Panc1 (cell line): Measurements from ENCODE around the gene PML. TPM values are rescaled to one million over a fixed set of nuclear protein-coding genes. Genes with fewer than 3 reads are reported as not detected.

Source experiments
- ATAC-seq: fragments of 200-7000 bp; cut with Tn5 transposase; 2 replicates; pipeline ENCODE4 v1.9.1; 2020; ENCODE audit warnings: mild to moderate bottlenecking, moderate library complexity
- BruUV-seq: library from RNA; stranded (reverse); fragments of 400-500 nt; replicated peaks from 2 replicates; lab custom pipeline; 2021; lab: Mats Ljungman, UMichigan
- CTCF ChIA-PET: fragments of 300-600 bp; sonication (Branson Sonifier 250); formaldehyde crosslinking; loops from one replicate; lab custom pipeline; 2022; ENCODE audit warnings: antibody characterized with exemption; lab: Charles Lee
- POLR2A ChIA-PET: fragments of 300-600 bp; sonication (Branson Sonifier 250); formaldehyde crosslinking; loops from one replicate; lab custom pipeline; 2022; ENCODE audit warnings: antibody characterized with exemption; lab: Charles Lee
- DNase-seq: peaks from one replicate; pipeline ENCODE4 v3.0.0-alpha.2; 2010; ENCODE audit warnings: low read depth, low spot score
- H3K27ac ChIP-seq: 2 replicates; pipeline ENCODE4 v1.5.1; 2011; ENCODE audit warnings: mild to moderate bottlenecking, low read length, inconsistent platforms
- H3K27me3 ChIP-seq: fragments of 200-500 bp; sonication (Bioruptor generic); 2 replicates; pipeline ENCODE4 v1.6.0; 2014; ENCODE audit warnings: low read length, inconsistent platforms; ENCODE audit not compliant: control insufficient read depth, insufficient read depth
- H3K36me3 ChIP-seq: fragments of 200-500 bp; sonication (Bioruptor generic); 2 replicates; pipeline ENCODE4 v1.5.1; 2014; ENCODE audit warnings: inconsistent platforms, mild to moderate bottlenecking, low read length, moderate library complexity; ENCODE audit not compliant: control insufficient read depth, insufficient read depth
- H3K4me1 ChIP-seq: 2 replicates; pipeline ENCODE4 v1.5.1; 2011; ENCODE audit warnings: inconsistent platforms, mild to moderate bottlenecking, low read length, moderate library complexity; ENCODE audit not compliant: control insufficient read depth, insufficient read depth
- H3K4me3 ChIP-seq, 2 experiments: 2 replicates each; pipeline ENCODE4 v1.5.1; 2011 to 2012; ENCODE audit warnings: low read depth in 2 of 2, low read length in 2 of 2, mild to moderate bottlenecking in 2 of 2, inconsistent platforms in 1 of 2, moderate library complexity in 1 of 2
- H3K9me3 ChIP-seq: fragments of 200-500 bp; sonication (Bioruptor generic); 2 replicates; pipeline ENCODE4 v1.5.1; 2014; ENCODE audit warnings: low read depth, mild to moderate bottlenecking, inconsistent platforms, low read length, moderate library complexity; ENCODE audit not compliant: control insufficient read depth, insufficient read depth
- CTCF ChIP-seq: fragments of 450-650 bp; IDR thresholded peaks from 2 replicates; pipeline ENCODE4 v1.5.1; 2017; ENCODE audit warnings: mild to moderate bottlenecking
- POLR2AphosphoS5 ChIP-seq: IDR thresholded peaks from 2 replicates; pipeline ENCODE4 v1.6.1; 2012; ENCODE audit warnings: mild to moderate bottlenecking, low read depth, low read length, moderate library complexity
- REST ChIP-seq, 2 experiments: IDR thresholded peaks; 2 replicates each; pipeline ENCODE4 v1.6.1; 2011 to 2012; ENCODE audit warnings: low read depth in 2 of 2, control low read depth in 1 of 2, low read length in 1 of 2, mild to moderate bottlenecking in 1 of 2, moderate library complexity in 1 of 2; ENCODE audit not compliant: insufficient read depth in 1 of 2
- SIN3A ChIP-seq: IDR thresholded peaks from 2 replicates; pipeline ENCODE4 v1.6.1; 2012; ENCODE audit warnings: low read depth, mild to moderate bottlenecking, low read length, moderate library complexity, borderline replicate concordance; ENCODE audit not compliant: insufficient read depth
- TCF7L2 ChIP-seq: IDR thresholded peaks from 2 replicates; pipeline ENCODE4 v1.6.1; 2011; ENCODE audit warnings: mild to moderate bottlenecking, low read depth, low read length, inconsistent platforms
- in situ Hi-C: cut with HindIII; loops from 2 replicates; pipeline ENCODE4 v1.10.0; 2016; ENCODE audit warnings: low sequenced_read_pairs, low pct_unique_long_range_greater_than_20kb
- intact Hi-C: fragments of 100-400 bp; cut with micrococcal nuclease; formaldehyde crosslinking; loops from one replicate; pipeline ENCODE4 v1.10.0; 2022; ENCODE audit not compliant: unreplicated experiment
- total RNA-seq: library from RNA; stranded (reverse); gene quantifications from one replicate; pipeline ENCODE4 v1.2.1, GENCODE V29; 2021; ENCODE audit not compliant: unreplicated experiment

PML gene
- total RNA-seq, 1 experiment from 2014 or later, result 52.2 TPM

- no peak for DNase-seq
- BruUV-seq, result no TSS peak
- intact Hi-C loops (no loop called here), in situ Hi-C loops (no loop called here)
- POLR2A ChIA-PET, result no interaction called here
- peak; percentile 2; the same call in 1 of the 2 replicates for ATAC-seq
- CTCF ChIA-PET, result interaction anchor here (0.7 to 1.8 kb wide), 13 partner anchors 10 to 370 kb away, joined by 3 to 15 read pairs (median 5); no protein-coding TSS in a partner anchor
- peaks cover 6% of the 10 kb centered on the region; the same call in 1 of the 2 replicates for H3K4me1 ChIP-seq
- H3K36me3 ChIP-seq, result no peaks in the 10 kb centered on the region
- H3K27ac ChIP-seq, result no peak overlapping the region
- H3K27me3 ChIP-seq, result no peaks in the 10 kb centered on the region
- TF ChIP-seq TCF7L2, result no peak
- TF ChIP-seq SIN3A, result no peak
- no peak for TF ChIP-seq CTCF
- TF ChIP-seq REST (IDR thresholded peaks at IDR 0.05; ENCODE audit: insufficient read depth in 1 of 2, low read depth in 2 of 2, low read length in 1 of 2), result no peak
- no peak for TF ChIP-seq POLR2AphosphoS5
- H3K4me3 ChIP-seq, result no peak overlapping the region
- no peaks in the 10 kb centered on the region for H3K9me3 ChIP-seq
Measured at GRCh38 chr15:73950479-73950830, 44.1 kb upstream of the PML start.

GRCh38 chr15:73950831-73951561 lies 43.5 kb upstream of the PML start:
- Histone ChIP-seq H3K27ac (no peak overlapping the region), H3K4me1 (peaks cover 6% of the 10 kb centered on the region; the same call in 1 of the 2 replicates), H3K4me3 (no peak overlapping the region), H3K27me3 (no peaks in the 10 kb centered on the region), H3K36me3 (no peaks in the 10 kb centered on the region), H3K9me3 (no peaks in the 10 kb centered on the region)
- BruUV-seq, result no TSS peak
- DNase-seq (no peak), ATAC-seq (peak; percentile 96)
- ChIA-PET CTCF (interaction anchor here (0.7 to 1.8 kb wide), 16 partner anchors 10 to 1038 kb away, joined by 3 to 15 read pairs (median 4); no protein-coding TSS in a partner anchor), POLR2A (no interaction called here)
- in situ Hi-C loops (no loop called here), intact Hi-C loops (no loop called here)
- TF ChIP-seq SIN3A, result no peak
- TF ChIP-seq REST (IDR thresholded peaks at IDR 0.05; ENCODE audit: insufficient read depth in 1 of 2, low read depth in 2 of 2, low read length in 1 of 2), result 0 out of 4 replicates have a peak, but pooled peaks of 1 of the 2 experiments have one; percentile 16
- peak; percentile 93 for TF ChIP-seq CTCF
